GM21723 (cell line): ENCODE data around the gene IGF2.
"Not testable (repeated sequence)": the region's sequence is repeated elsewhere in the genome, so short reads cannot be mapped to it uniquely, and the experiment has no call there.

Experiments used
- ATAC-seq: cut with Tn5 transposase; IDR thresholded peaks from one replicate; pipeline ENCODE4 v1.9.1; 2021; ENCODE audit warnings: mild to moderate bottlenecking, moderate library complexity; ENCODE audit not compliant: unreplicated experiment

Gene IGF2

GRCh38 chr11:2124736-2125484 is 14.3 kb downstream of the IGF2 start:
- ATAC-seq: not testable (repeated sequence)

GRCh38 chr11:2123628-2123960 is 15.6 kb downstream of the IGF2 start:
- no peak for ATAC-seq

GRCh38 chr11:2122907-2123627 is 16.1 kb downstream of the IGF2 start:
- no peak for ATAC-seq

- ATAC-seq: no peak
Observed at GRCh38 chr11:2122222-2122906, 16.8 kb downstream of the IGF2 start.

- no peak for ATAC-seq
Observed at GRCh38 chr11:2121227-2122130, 17.7 kb downstream of the IGF2 start.

- ATAC-seq: no peak
Observed at GRCh38 chr11:2120359-2121100, 18.7 kb downstream of the IGF2 start.

GRCh38 chr11:2118677-2119076 is 20.5 kb downstream of the IGF2 start:
- no peak for ATAC-seq

- no peak for ATAC-seq
Observed at GRCh38 chr11:2116680-2117079, 22.5 kb downstream of the IGF2 start.

- ATAC-seq: no peak
Observed at GRCh38 chr11:2115308-2115707, 23.9 kb downstream of the IGF2 start.

GRCh38 chr11:2114430-2115241 is 24.6 kb downstream of the IGF2 start:
- ATAC-seq: no peak

GRCh38 chr11:2113776-2114175 is 25.4 kb downstream of the IGF2 start:
- ATAC-seq: no peak

GRCh38 chr11:2110521-2110920 is 28.7 kb downstream of the IGF2 start:
- ATAC-seq: no peak

- no peak for ATAC-seq
Observed at GRCh38 chr11:2109541-2110019, 29.6 kb downstream of the IGF2 start.

- no peak for ATAC-seq
Observed at GRCh38 chr11:2108675-2109491, 30.3 kb downstream of the IGF2 start.

- no peak for ATAC-seq
Observed at GRCh38 chr11:2107941-2108630, 31.1 kb downstream of the IGF2 start.

GRCh38 chr11:2107521-2107920 is 31.7 kb downstream of the IGF2 start:
- no peak for ATAC-seq

- no peak for ATAC-seq
Observed at GRCh38 chr11:2106583-2107209, 32.5 kb downstream of the IGF2 start.
